B cell (primary cell): ENCODE measurements around the gene TPTE2. TPM values are rescaled to one million over a fixed set of nuclear protein-coding genes. Genes with fewer than 3 reads are reported as not detected.

ENCODE experiments used
- ATAC-seq: fragments of 200-7000 bp; cut with Tn5 transposase; one replicate; pipeline ENCODE4 v1.10.0; 2021; ENCODE audit warnings: low read depth, mild to moderate bottlenecking, moderate number of reproducible peaks, moderate library complexity
- CTCF ChIA-PET: fragments of 350-600 bp; sonication (Branson Sonifier 250); formaldehyde crosslinking; loops from one replicate; lab custom pipeline; 2021; ENCODE audit warnings: antibody characterized with exemption, inconsistent platforms; lab: Charles Lee
- POLR2A ChIA-PET: fragments of 350-600 bp; sonication (Branson Sonifier 250); formaldehyde crosslinking; loops from one replicate; lab custom pipeline; 2021; ENCODE audit warnings: antibody characterized with exemption; lab: Charles Lee
- DNase-seq: peaks from one replicate; pipeline ENCODE4 v3.0.0; 2013
- H2AFZ ChIP-seq: 2 replicates; pipeline ENCODE4 v1.6.1; 2012; ENCODE audit warnings: mild to moderate bottlenecking, low read depth, low read length; ENCODE audit not compliant: insufficient read depth, poor library complexity, severe bottlenecking
- H3K27ac ChIP-seq, 2 donors: 1 replicate in 1 of 2; 2 replicates in 1 of 2; pipeline ENCODE4 v1.5.1; 2012 to 2013; ENCODE audit warnings: low read length in 2 of 2, mild to moderate bottlenecking in 2 of 2, moderate library complexity in 1 of 2
- H3K27me3 ChIP-seq, 4 experiments: fragments of 200-600 bp in 1 of 4; sonication (generic) in 1 of 4; replicated peaks in 1 of 4; 1 replicate in 2 of 4; 2 replicates in 2 of 4; pipeline versions ENCODE4 v1.6.1 to v1.7.0; 2013 to 2016; ENCODE audit warnings: low read length in 3 of 4, mild to moderate bottlenecking in 2 of 4, mixed read lengths in 1 of 4, moderate library complexity in 1 of 4; ENCODE audit not compliant: insufficient read depth in 4 of 4, control insufficient read depth in 3 of 4; ENCODE audit errors: control extremely low read depth in 1 of 4
- H3K36me3 ChIP-seq, 2 experiments: replicated peaks in 1 of 2; 1 replicate in 1 of 2; 2 replicates in 1 of 2; pipeline versions ENCODE4 v1.6.1 to v1.7.1; 2013; ENCODE audit warnings: low read length in 1 of 2; ENCODE audit not compliant: insufficient read depth in 2 of 2, control insufficient read depth in 1 of 2; ENCODE audit errors: control extremely low read depth in 1 of 2, extremely low read depth in 1 of 2
- H3K4me1 ChIP-seq, 2 donors: fragments of 200-600 bp in 1 of 2; sonication (generic) in 1 of 2; 1 replicate in 1 of 2; 2 replicates in 1 of 2; pipeline versions ENCODE4 v1.5.1 to v1.6.1; 2013 to 2017; ENCODE audit warnings: low read length in 2 of 2; ENCODE audit not compliant: control insufficient read depth in 2 of 2, insufficient read depth in 2 of 2
- H3K4me2 ChIP-seq: replicated peaks from 2 replicates; pipeline ENCODE3; 2012; ENCODE audit warnings: mild to moderate bottlenecking, low read depth, low read length; ENCODE audit not compliant: poor library complexity, severe bottlenecking
- H3K4me3 ChIP-seq, 5 experiments: fragments of 200-600 bp in 1 of 5; sonication (generic) in 1 of 5; 1 replicate in 3 of 5; 2 replicates in 2 of 5; pipeline versions ENCODE4 v1.5.1 to v1.7.0; 2011 to 2016; ENCODE audit warnings: low read length in 4 of 5, mild to moderate bottlenecking in 4 of 5, low read depth in 2 of 5, control low read depth in 1 of 5, moderate library complexity in 1 of 5; ENCODE audit not compliant: insufficient read depth in 1 of 5; ENCODE audit errors: control extremely low read depth in 1 of 5, extremely low read depth in 1 of 5
- H3K79me2 ChIP-seq: fragments of 200-600 bp; sonication (generic); one replicate; pipeline ENCODE4 v1.6.0; 2016; ENCODE audit warnings: low read length; ENCODE audit not compliant: control insufficient read depth, insufficient read depth
- H3K9ac ChIP-seq: fragments of 200-600 bp; sonication (generic); 2 replicates; pipeline ENCODE4 v1.6.1; 2017; ENCODE audit warnings: mild to moderate bottlenecking, low read length, moderate library complexity
- H3K9me3 ChIP-seq, 3 donors: one replicate each; pipeline versions ENCODE4 v1.6.1 to v1.7.1; 2013; ENCODE audit warnings: low read length in 2 of 3; ENCODE audit not compliant: control insufficient read depth in 2 of 3, insufficient read depth in 1 of 3; ENCODE audit errors: control extremely low read depth in 1 of 3
- H4K20me1 ChIP-seq: 2 replicates; pipeline ENCODE4 v1.6.0; 2012; ENCODE audit warnings: mild to moderate bottlenecking, low read length; ENCODE audit not compliant: insufficient read depth, control insufficient read depth, poor library complexity, severe bottlenecking
- H3K27ac Mint-ChIP-seq: one replicate; pipeline ENCODE4 v1.8.0; 2021; ENCODE audit warnings: mixed read lengths
- H3K27me3 Mint-ChIP-seq: one replicate; pipeline ENCODE4 v1.8.0; 2021; ENCODE audit warnings: mixed read lengths
- H3K4me1 Mint-ChIP-seq: one replicate; pipeline ENCODE4 v1.8.0; 2021; ENCODE audit warnings: mixed read lengths
- H3K4me3 Mint-ChIP-seq: one replicate; pipeline ENCODE4 v1.8.0; 2021; ENCODE audit warnings: mixed read lengths
- H3K9me3 Mint-ChIP-seq: one replicate; pipeline ENCODE4 v1.8.0; 2022; ENCODE audit warnings: mixed read lengths; ENCODE audit not compliant: insufficient read depth
- CTCF ChIP-seq: fragments of 200-600 bp; IDR thresholded peaks from one replicate; pipeline ENCODE4 v1.8.0; 2022; ENCODE audit warnings: antibody characterized with exemption, mild to moderate bottlenecking
- EZH2 ChIP-seq: IDR thresholded peaks from 2 replicates; pipeline ENCODE4 v1.6.1; 2012; ENCODE audit warnings: borderline replicate concordance, low read depth, mild to moderate bottlenecking, moderate library complexity, low read length; ENCODE audit not compliant: insufficient read depth, poor library complexity, severe bottlenecking
- WGBS: methylation state at CpG from one replicate; pipeline ENCODE4 v1.1.5; 2013; ENCODE audit warnings: missing lambda C conversion rate; ENCODE audit not compliant: insufficient coverage; 5-methylcytosine and 5-hydroxymethylcytosine counted together
- intact Hi-C: fragments of 100-400 bp; cut with micrococcal nuclease; formaldehyde crosslinking; loops from one replicate; pipeline ENCODE4 v1.10.0; 2022
- polyA plus RNA-seq: library from polyadenylated mRNA; depleted of rRNA; stranded (reverse); fragments of >200 nt; gene quantifications from 2 replicates; pipeline ENCODE4 v1.2.3, GENCODE V29; 2012
- total RNA-seq, 2 donors: library from RNA; stranded (reverse); fragments of 120-200 nt in 1 of 2; gene quantifications; 1 replicate in 1 of 2; 2 replicates in 1 of 2; pipeline versions ENCODE4 v1.2.3 to v1.2.4, GENCODE V29; 2013 to 2022

Gene TPTE2
- total and polyA plus RNA-seq, 2 donors (not counting 1 experiment from before 2014, with no cell fraction given) = not detected

- Histone ChIP-seq H3K9ac (peak overlapping the region; percentile 64), H3K36me3 (no peaks in the 10 kb centered on the region), H3K4me2 (peak overlapping the region; percentile 69), H4K20me1 (no peaks in the 10 kb centered on the region), H2AFZ (peak overlapping the region; percentile 83), H3K27me3 (peaks cover 0 to 4% (median 3%) of the 10 kb centered on the region in 4 experiments), H3K4me1 (peaks cover 16 to 17% of the 10 kb centered on the region in 2 donors), H3K9me3 (peaks cover 0 to 26% (median 10%) of the 10 kb centered on the region in 3 donors), H3K27ac (peak overlapping the region in 1 of 2 donors; percentile 55), H3K4me3 (peak overlapping the region; percentile 21 to 67 (median 35)), H3K79me2 (no peaks in the 10 kb centered on the region)
- CTCF ChIA-PET = interaction anchor here (1.0 to 1.3 kb wide), 3 partner anchors 13 to 925 kb away, joined by 3 read pairs; no protein-coding TSS in a partner anchor
- Mint-ChIP-seq H3K27me3 (peaks cover 18% of the 10 kb centered on the region), H3K27ac (peak overlapping the region; percentile 75), H3K4me3 (peak overlapping the region; percentile 82), H3K4me1 (peaks cover 23% of the 10 kb centered on the region), H3K9me3 (peaks cover 13% of the 10 kb centered on the region)
- DNase-seq = peak; percentile 74
- ATAC-seq = peak; percentile 74
- WGBS = 27% methylated on average over 9 of the region's 17 CpGs
- TF ChIP-seq CTCF (no peak), EZH2 (no peak)
- intact Hi-C loops = loop anchor here (1.0 kb wide), 2 partner anchors 22 to 46 kb away; partner anchors contain the start of gene MPHOSPH8
- POLR2A ChIA-PET = no interaction called here
Measured at GRCh38 chr13:19586904-19587634, 25.7 kb upstream of the TPTE2 start.

- H4K20me1 ChIP-seq = no peaks in the 10 kb centered on the region
- H3K4me1 Mint-ChIP-seq = peaks cover 4% of the 10 kb centered on the region
- peaks cover 2 to 5% of the 10 kb centered on the region in 2 donors for H3K4me1 ChIP-seq
- ATAC-seq = no peak
- peaks cover 3 to 11% (median 6%) of the 10 kb centered on the region in 3 donors for H3K9me3 ChIP-seq
- H3K79me2 ChIP-seq = no peaks in the 10 kb centered on the region
- no peak for DNase-seq
- H3K27me3 Mint-ChIP-seq = peaks cover 19% of the 10 kb centered on the region
- no peak overlapping the region for H3K4me3 ChIP-seq
- H3K36me3 ChIP-seq = no peaks in the 10 kb centered on the region
- CTCF ChIA-PET = no interaction called here
- no peak overlapping the region for H3K4me2 ChIP-seq
- no peak overlapping the region for H3K9ac ChIP-seq
- no peak overlapping the region for H3K27ac Mint-ChIP-seq
- peaks cover 17% of the 10 kb centered on the region for H3K9me3 Mint-ChIP-seq
- POLR2A ChIA-PET = no interaction called here
- no peak overlapping the region for H3K4me3 Mint-ChIP-seq
- H3K27me3 ChIP-seq = no peaks in the 10 kb centered on the region
- H2AFZ ChIP-seq = no peak overlapping the region
- TF ChIP-seq CTCF = no peak
- no peak for TF ChIP-seq EZH2
- H3K27ac ChIP-seq = no peak overlapping the region
- intact Hi-C loops = no loop called here
Measured at GRCh38 chr13:19581675-19582074, 20.3 kb upstream of the TPTE2 start.
